HepG2 (cell line): ENCODE results near the gene SGK1. TPM values are rescaled to one million over a fixed set of nuclear protein-coding genes. Genes with fewer than 3 reads are reported as not detected.

Experiments used
- CBFB ChIP-seq: sonication (generic); formaldehyde crosslinking; IDR thresholded peaks from 2 replicates; pipeline ENCODE4 v1.4.0; 2020; ENCODE audit warnings: missing genetic modification reagents
- ELF1 ChIP-seq: sonication (generic); formaldehyde crosslinking; IDR thresholded peaks from 2 replicates; pipeline ENCODE4 v1.4.0; 2020; ENCODE audit warnings: missing genetic modification reagents
- ESRRA ChIP-seq: sonication (generic); formaldehyde crosslinking; IDR thresholded peaks from 2 replicates; pipeline ENCODE4 v1.5.1; 2020; ENCODE audit warnings: mild to moderate bottlenecking, low read depth, missing genetic modification reagents
- PBX3 ChIP-seq: sonication (generic); formaldehyde crosslinking; IDR thresholded peaks from 2 replicates; pipeline ENCODE4 v1.8.1; 2023; ENCODE audit warnings: missing genetic modification reagents, inconsistent platforms, borderline replicate concordance
- PHF5A ChIP-seq: IDR thresholded peaks from one replicate; pipeline ENCODE4 v1.6.1; 2018; ENCODE audit warnings: low read depth, missing genetic modification reagents; ENCODE audit not compliant: unreplicated experiment
- PRMT3 ChIP-seq: sonication (generic); formaldehyde crosslinking; IDR thresholded peaks from 2 replicates; pipeline ENCODE4 v1.8.1; 2022; ENCODE audit warnings: low read depth, mild to moderate bottlenecking, moderate library complexity, missing genetic modification reagents, borderline replicate concordance
- SOX6 ChIP-seq, 2 experiments: fragments of 450-650 bp in 1 of 2; sonication (generic) in 1 of 2; formaldehyde crosslinking in 1 of 2; IDR thresholded peaks; 2 replicates each; pipeline versions ENCODE4 v1.4.0 to v1.6.1; 2017 to 2020; ENCODE audit warnings: antibody characterized with exemption in 1 of 2, mild to moderate bottlenecking in 1 of 2, missing genetic modification reagents in 1 of 2
- ZNF292 ChIP-seq: sonication (generic); formaldehyde crosslinking; IDR thresholded peaks from 2 replicates; pipeline ENCODE4 v1.8.1; 2022; ENCODE audit warnings: mild to moderate bottlenecking, low read depth, missing genetic modification reagents, borderline replicate concordance
- ZNF34 ChIP-seq: sonication (generic); formaldehyde crosslinking; IDR thresholded peaks from 2 replicates; pipeline ENCODE4 v1.4.0; 2020; ENCODE audit warnings: mild to moderate bottlenecking, missing genetic modification reagents, borderline replicate concordance
- ZNF646 ChIP-seq: sonication (generic); formaldehyde crosslinking; IDR thresholded peaks from 2 replicates; pipeline ENCODE4 v1.9.0; 2021; ENCODE audit warnings: mild to moderate bottlenecking, missing genetic modification reagents
- ZNF816 ChIP-seq: sonication (generic); formaldehyde crosslinking; IDR thresholded peaks from 2 replicates; pipeline ENCODE4 v1.8.0; 2022; ENCODE audit warnings: missing genetic modification reagents, mild to moderate bottlenecking, borderline replicate concordance
- polyA plus RNA-seq, 8 experiments: library from polyadenylated mRNA; depleted of rRNA in 3 of 8; stranded (reverse) in 7 of 8; unstranded in 1 of 8; fragments of >200 nt; fragmentation: Illumina TruSeq in 4 of 8; extraction: Trizol in 4 of 8; gene quantifications; 2 replicates each; pipeline versions ENCODE4 v1.2.1 to v1.2.3, GENCODE V29; 2011 to 2016; ENCODE audit warnings: low read depth in 4 of 8, missing spikeins in 1 of 8, mixed read lengths in 1 of 8; ENCODE audit not compliant: insufficient read depth in 1 of 8
- total RNA-seq, 5 experiments: library from RNA; depleted of rRNA; stranded (reverse); fragments of >200 nt; fragmentation: Illumina TruSeq; extraction: Trizol; gene quantifications; 2 replicates each; pipeline ENCODE4 v1.2.3, GENCODE V29; 2016; ENCODE audit warnings: low read depth in 1 of 5
- TF ChIP-seq, protein P1 (sequence below): IDR thresholded peaks from 2 replicates; pipeline ENCODE4 v1.6.1; 2018; ENCODE audit warnings: missing genetic modification reagents, mild to moderate bottlenecking, missing compliant biosample characterization
- TF ChIP-seq, protein P2 (sequence below): sonication (generic); formaldehyde crosslinking; IDR thresholded peaks from 2 replicates; pipeline ENCODE4 v1.5.0; 2020; ENCODE audit warnings: mild to moderate bottlenecking, missing genetic modification reagents, borderline replicate concordance
- TF ChIP-seq, protein P3 (sequence below): sonication (generic); formaldehyde crosslinking; IDR thresholded peaks from 2 replicates; pipeline ENCODE4 v1.4.0; 2020; ENCODE audit warnings: missing genetic modification reagents

SGK1 gene
- total and polyA plus RNA-seq, 2 of the 13 experiments (the other 11 are each of a cell fraction or from before 2014, with no cell fraction given) = 56.1 to 56.2 TPM

- TF ChIP-seq ZNF34 (CRISPR knock-in tag) (no peak), ELF1 (CRISPR knock-in tag) (peak; percentile 51; the same call in 1 of the 2 replicates), CBFB (CRISPR knock-in tag) (0 out of 2 replicates have a peak, but pooled peaks have one; percentile 36), ZNF292 (CRISPR knock-in tag) (no peak), PBX3 (CRISPR knock-in tag) (no peak), ZNF646 (CRISPR knock-in tag) (no peak), ZNF816 (CRISPR knock-in tag) (0 out of 2 replicates have a peak, but pooled peaks have one; percentile 3), PRMT3 (CRISPR knock-in tag) (no peak), ESRRA (0 out of 2 replicates have a peak, but pooled peaks have one; percentile 44), PHF5A (CRISPR knock-in tag) (peak; percentile 82), SOX6 (IDR thresholded peaks at IDR 0.05) (no peak), SOX6 (CRISPR knock-in tag; IDR thresholded peaks at IDR 0.05) (peak; percentile 90)
- TF ChIP-seq, protein P1, sequence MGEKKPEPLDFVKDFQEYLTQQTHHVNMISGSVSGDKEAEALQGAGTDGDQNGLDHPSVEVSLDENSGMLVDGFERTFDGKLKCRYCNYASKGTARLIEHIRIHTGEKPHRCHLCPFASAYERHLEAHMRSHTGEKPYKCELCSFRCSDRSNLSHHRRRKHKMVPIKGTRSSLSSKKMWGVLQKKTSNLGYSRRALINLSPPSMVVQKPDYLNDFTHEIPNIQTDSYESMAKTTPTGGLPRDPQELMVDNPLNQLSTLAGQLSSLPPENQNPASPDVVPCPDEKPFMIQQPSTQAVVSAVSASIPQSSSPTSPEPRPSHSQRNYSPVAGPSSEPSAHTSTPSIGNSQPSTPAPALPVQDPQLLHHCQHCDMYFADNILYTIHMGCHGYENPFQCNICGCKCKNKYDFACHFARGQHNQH (CRISPR knock-in tag) = peak; percentile 72; the same call in 1 of the 2 replicates
- TF ChIP-seq, protein P2, sequence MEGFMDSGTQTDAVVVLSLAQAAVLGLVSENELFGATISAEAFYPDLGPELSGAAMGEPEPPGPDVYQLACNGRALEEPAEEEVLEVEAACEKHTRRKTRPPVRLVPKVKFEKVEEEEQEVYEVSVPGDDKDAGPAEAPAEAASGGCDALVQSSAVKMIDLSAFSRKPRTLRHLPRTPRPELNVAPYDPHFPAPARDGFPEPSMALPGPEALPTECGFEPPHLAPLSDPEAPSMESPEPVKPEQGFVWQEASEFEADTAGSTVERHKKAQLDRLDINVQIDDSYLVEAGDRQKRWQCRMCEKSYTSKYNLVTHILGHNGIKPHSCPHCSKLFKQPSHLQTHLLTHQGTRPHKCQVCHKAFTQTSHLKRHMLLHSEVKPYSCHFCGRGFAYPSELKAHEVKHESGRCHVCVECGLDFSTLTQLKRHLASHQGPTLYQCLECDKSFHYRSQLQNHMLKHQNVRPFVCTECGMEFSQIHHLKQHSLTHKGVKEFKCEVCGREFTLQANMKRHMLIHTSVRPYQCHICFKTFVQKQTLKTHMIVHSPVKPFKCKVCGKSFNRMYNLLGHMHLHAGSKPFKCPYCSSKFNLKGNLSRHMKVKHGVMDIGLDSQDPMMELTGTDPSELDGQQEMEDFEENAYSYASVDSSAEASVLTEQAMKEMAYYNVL = peak; percentile 75; the same call in 1 of the 2 replicates
- TF ChIP-seq, protein P3, sequence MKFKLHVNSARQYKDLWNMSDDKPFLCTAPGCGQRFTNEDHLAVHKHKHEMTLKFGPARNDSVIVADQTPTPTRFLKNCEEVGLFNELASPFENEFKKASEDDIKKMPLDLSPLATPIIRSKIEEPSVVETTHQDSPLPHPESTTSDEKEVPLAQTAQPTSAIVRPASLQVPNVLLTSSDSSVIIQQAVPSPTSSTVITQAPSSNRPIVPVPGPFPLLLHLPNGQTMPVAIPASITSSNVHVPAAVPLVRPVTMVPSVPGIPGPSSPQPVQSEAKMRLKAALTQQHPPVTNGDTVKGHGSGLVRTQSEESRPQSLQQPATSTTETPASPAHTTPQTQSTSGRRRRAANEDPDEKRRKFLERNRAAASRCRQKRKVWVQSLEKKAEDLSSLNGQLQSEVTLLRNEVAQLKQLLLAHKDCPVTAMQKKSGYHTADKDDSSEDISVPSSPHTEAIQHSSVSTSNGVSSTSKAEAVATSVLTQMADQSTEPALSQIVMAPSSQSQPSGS (CRISPR knock-in tag) = peak; percentile 84
These were observed 67.9 kb downstream of the SGK1 start (continued) for GRCh38 chr6:134249759-134250602.
